VCaP (cell line): ENCODE results near the gene CDCA3.

Experiments
- H3K27ac ChIP-seq: fragments of 450-650 bp; 2 replicates; pipeline ENCODE4 v1.5.1; 2017
- TF ChIP-seq, protein P1 (sequence below): fragments of 450-650 bp; conservative IDR thresholded peaks from 2 replicates; pipeline ENCODE4 v1.5.1; 2017; ENCODE audit warnings: mild to moderate bottlenecking, moderate library complexity

The CDCA3 gene

DNA sequence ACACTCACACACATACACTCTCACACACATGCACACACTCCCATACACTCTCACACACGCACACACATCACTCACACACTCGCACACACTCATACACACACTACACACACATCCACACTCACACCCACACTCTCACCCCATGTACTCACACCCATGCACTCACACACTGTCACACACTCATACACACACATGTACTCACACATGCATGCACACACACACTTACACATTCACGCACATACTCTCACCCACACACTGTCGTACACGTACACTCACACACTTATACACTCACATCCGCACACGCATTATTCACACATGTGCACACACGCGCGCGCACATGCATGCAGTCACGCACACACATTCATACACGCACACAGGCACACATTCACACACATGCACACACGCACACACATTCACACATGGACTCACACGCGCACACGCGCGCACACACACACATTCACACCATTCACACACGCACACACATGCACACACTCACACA lies 33.4 kb downstream of the CDCA3 start:
- TF ChIP-seq, protein P1, sequence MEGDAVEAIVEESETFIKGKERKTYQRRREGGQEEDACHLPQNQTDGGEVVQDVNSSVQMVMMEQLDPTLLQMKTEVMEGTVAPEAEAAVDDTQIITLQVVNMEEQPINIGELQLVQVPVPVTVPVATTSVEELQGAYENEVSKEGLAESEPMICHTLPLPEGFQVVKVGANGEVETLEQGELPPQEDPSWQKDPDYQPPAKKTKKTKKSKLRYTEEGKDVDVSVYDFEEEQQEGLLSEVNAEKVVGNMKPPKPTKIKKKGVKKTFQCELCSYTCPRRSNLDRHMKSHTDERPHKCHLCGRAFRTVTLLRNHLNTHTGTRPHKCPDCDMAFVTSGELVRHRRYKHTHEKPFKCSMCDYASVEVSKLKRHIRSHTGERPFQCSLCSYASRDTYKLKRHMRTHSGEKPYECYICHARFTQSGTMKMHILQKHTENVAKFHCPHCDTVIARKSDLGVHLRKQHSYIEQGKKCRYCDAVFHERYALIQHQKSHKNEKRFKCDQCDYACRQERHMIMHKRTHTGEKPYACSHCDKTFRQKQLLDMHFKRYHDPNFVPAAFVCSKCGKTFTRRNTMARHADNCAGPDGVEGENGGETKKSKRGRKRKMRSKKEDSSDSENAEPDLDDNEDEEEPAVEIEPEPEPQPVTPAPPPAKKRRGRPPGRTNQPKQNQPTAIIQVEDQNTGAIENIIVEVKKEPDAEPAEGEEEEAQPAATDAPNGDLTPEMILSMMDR = no peak
- H3K27ac ChIP-seq = no peak overlapping the region

DNA sequence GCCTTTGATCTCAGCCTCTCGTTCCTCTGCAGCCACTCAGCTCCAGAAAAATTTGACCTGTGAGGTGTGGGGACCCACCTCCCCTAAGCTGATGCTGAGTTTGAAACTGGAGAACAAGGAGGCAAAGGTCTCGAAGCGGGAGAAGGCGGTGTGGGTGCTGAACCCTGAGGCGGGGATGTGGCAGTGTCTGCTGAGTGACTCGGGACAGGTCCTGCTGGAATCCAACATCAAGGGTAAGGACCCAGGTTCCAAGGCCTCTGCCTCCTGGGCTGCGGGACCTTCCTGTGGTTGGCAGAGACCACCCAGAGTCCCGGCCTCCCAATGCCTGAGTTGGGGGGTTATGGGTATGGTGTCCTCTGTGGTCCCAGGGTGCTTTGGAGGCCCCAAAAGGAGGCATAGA lies 34.0 kb downstream of the CDCA3 start:
- TF ChIP-seq, protein P1 = no peak
- H3K27ac ChIP-seq = no peak overlapping the region

DNA sequence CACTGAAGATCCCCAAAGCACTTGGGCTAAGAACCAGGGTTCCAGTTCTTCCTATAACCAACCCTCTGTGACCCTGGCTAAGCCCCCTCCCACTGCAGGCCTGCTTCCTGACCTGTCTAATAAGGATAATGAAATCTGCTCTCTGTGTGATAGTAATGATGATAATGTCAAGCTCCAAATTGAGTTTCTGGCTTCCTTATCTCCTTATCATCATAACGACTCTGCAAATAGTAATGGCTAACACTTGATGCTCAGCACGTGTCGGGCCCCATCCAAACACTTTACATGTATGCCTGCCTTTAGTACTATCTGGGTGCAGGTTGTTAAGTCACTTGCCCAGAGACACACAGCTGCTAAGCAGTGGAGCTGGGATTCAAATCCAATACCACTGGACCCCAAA lies 34.5 kb downstream of the CDCA3 start:
- no peak overlapping the region for H3K27ac ChIP-seq
- TF ChIP-seq, protein P1 = no peak

- no peak overlapping the region for H3K27ac ChIP-seq
- TF ChIP-seq, protein P1 = no peak
Observed at GRCh38 chr12:6813363-6813762, 37.7 kb downstream of the CDCA3 start.

DNA sequence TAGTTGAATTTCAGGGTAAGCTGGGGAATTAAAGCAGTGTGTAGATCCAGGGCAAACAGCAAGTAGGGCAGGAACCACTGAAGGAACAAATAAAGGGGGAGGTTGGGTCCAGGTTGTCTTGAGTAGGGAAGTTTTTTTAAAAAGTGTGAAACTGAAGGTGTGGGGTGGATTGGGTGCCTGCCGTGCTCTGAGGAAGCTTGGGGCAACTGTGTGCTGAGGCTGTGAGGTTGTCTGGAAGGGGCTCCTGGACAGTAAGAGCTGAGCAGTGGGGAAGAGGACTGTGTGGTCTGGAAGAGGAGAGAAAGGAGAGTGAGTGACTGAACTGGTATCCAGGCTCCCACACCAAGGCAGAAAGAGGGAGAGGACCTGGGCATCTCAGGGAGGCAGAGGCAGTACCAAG lies 40.3 kb downstream of the CDCA3 start:
- TF ChIP-seq, protein P1 = no peak
- no peak overlapping the region for H3K27ac ChIP-seq

DNA sequence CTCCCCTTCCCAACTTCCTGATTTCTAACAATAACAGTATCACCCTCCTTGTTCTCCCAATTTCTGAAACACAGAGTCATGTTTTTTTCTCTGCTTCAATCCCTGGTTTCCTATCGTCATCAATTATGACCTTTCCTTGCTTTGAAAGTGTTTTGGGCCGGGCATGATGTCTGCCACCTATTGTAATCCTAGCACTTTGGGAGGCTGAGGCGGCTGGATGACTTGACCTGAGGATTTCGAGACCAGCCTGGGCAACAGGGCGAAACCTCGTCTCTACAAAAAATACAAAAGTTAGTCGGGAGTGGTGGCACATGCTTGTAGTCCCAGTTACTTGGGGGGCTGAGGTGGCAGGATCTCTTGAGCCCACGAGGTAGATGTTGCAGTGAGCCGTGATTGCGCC lies 42.0 kb downstream of the CDCA3 start:
- H3K27ac ChIP-seq = no peak overlapping the region
- TF ChIP-seq, protein P1 = no peak

DNA sequence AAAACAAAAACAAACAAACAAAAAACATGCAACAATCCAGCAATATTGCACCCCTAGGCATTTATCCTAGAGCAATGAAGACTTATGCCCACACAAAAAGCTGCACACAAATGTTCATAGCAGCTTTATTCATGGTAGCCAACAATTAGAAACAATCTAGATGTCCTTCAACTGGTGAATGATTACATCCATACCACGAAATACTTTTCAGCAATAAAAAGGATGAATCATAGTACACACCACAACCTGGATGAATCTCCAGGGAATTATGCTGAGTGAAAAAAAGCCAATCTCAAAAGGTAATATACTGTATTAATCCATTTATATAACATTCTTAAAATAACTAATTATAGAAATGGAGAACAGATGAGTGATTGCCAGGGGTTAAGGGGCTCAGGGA lies 43.9 kb downstream of the CDCA3 start:
- H3K27ac ChIP-seq = no peak overlapping the region
- TF ChIP-seq, protein P1 = no peak
